GM12874 (cell line): ENCODE data around the gene TSPAN33.

Experiments
- CTCF ChIP-seq: IDR thresholded peaks from 2 replicates; pipeline ENCODE4 v1.5.1; 2011; ENCODE audit warnings: low read depth, mild to moderate bottlenecking, control low read depth, low read length, moderate library complexity; ENCODE audit not compliant: insufficient read depth

The TSPAN33 gene

GRCh38 chr7:129199406-129199805 is 54.9 kb downstream of the TSPAN33 start:
- TF ChIP-seq CTCF = no peak

DNA sequence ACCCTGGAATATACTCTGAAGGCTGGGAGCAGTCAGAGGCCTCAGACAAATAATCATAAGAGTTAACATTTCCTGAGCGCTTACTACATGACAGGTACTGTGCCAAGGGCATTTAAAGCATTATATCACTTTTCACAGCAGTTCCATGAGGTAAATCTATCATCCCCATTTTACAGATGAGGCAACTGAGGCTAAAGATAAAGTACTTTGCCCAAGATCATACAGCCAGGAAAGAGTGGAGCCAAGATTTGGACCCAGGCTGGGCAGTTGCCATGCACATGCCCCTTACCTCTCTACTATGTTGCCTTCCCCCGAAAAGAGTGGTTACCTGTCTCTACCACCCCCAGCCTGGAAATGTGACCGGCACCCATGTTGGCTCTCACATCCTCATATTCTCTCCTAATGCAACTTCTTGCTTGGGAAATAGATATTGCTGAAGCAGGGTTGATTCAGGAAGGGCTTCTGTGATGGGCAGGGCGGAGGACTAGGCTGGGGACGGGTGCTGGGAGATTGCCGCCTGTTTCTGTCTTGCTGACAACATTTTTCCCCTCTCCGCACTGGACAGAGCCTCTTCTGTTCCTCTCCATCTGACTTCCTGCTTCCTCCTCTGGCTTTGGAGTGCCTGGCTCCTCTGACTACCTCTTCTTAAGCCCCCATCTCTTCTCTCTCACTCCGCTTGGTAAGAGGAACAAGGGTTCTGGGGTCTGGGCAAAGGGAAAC is 57.7 kb downstream of the TSPAN33 start:
- TF ChIP-seq CTCF = no peak

GRCh38 chr7:129203050-129203741 is 58.7 kb downstream of the TSPAN33 start:
- no peak for TF ChIP-seq CTCF

DNA sequence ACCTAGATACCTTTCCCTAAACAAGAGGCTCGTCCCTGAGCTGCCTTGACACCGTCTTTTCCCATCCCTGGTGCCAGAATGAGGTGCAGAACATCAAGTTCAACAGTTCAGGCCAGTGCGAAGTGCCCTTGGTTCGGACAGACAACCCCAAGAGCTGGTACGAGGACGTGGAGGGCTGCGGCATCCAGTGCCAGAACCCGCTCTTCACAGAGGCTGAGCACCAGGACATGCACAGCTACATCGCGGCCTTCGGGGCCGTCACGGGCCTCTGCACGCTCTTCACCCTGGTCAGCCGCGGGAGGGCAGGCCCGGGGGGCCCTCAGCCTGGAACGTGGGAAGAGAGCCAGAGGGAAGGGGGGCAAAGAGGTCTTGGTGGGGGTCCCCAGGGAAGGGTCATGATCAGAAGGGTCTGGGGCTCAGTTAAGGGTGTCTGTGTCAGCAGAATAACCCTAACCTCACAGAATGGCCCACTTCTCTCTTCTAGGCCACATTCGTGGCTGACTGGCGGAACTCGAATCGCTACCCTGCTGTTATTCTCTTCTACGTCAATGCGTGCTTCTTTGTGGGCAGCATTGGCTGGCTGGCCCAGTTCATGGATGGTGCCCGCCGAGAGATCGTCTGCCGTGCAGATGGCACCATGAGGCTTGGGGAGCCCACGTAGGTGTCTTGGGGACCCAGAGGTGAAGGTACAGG is 60.8 kb downstream of the TSPAN33 start:
- no peak for TF ChIP-seq CTCF

DNA sequence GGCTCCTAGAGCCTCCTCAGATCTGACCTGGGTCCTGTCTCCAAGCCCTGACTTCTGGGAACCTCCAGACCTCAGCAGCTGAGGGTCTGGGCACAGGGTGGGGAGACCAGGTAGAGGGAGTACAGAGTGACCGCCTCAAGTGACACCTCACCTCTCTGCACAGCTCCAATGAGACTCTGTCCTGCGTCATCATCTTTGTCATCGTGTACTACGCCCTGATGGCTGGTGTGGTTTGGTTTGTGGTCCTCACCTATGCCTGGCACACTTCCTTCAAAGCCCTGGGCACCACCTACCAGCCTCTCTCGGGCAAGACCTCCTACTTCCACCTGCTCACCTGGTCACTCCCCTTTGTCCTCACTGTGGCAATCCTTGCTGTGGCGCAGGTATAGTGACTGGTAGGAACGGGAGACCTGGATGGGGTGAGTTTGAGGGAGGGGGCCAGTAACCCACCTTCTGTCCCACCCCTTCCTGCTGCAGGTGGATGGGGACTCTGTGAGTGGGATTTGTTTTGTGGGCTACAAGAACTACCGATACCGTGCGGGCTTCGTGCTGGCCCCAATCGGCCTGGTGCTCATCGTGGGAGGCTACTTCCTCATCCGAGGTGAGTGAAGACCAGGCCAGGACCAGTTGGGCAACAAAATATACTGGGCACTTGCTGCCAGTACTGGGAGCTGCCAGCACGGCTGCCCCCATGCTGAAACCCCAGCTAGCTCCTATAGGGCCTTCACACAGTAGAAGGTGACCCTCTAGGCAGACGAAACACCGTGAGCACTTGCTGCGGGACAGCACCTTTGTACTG is 61.7 kb downstream of the TSPAN33 start:
- no peak for TF ChIP-seq CTCF

DNA sequence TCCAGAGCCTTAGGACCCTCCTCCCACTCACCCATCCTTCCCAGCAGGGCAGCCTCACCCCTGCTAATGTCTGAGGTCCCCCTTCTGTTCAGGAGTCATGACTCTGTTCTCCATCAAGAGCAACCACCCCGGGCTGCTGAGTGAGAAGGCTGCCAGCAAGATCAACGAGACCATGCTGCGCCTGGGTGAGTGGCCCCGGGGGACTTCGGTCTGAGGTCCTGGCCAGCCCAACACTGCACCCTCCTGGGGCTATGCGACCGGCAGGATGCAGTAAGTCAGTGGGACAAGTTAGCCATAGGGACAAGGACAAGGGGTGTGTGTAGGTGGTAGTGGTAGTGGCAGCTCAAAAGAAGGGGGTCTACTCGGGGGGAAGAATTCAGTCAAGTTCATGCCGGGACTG is 64.2 kb downstream of the TSPAN33 start:
- TF ChIP-seq CTCF = no peak
